ENCODE measurements around the gene RAB37. TPM values are rescaled to one million over a fixed set of nuclear protein-coding genes. Genes with fewer than 3 reads are reported as not detected.

Gene RAB37
- total and polyA plus RNA-seq, 7 donors = 0.62 to 0.82 (median 0.69) TPM

DNA sequence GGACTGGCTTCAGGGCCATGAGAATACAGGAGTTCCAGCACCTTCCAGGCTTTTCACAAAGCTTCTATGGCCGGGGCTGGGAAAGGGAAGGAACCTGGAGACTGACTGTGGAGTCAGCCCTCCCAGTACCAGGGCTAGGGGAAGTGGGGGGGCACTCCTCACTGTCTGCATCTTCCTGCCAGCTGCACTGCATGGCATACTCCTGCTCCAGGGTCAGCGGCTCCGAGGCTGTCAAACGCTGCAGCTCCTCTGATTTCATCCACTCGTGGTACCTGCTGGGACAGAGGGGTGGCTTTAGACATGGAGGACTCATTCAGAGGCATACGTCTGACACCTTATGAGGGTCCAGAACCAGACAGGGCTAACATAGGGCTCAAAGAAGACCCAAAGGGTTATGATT is 36.4 kb downstream of the RAB37 start:
- Histone ChIP-seq H3K27ac (no peak overlapping the region), H3K4me1 (peaks cover 14% of the 10 kb centered on the region), H3K27me3 (ENCODE audit: insufficient read depth in 3 of 3, low read length in 2 of 3) (no peaks in the 10 kb centered on the region), H3K9me3 (no peaks in the 10 kb centered on the region), H3K36me3 (ENCODE audit: insufficient read depth in 1 of 2, low read depth in 1 of 2) (peaks cover 10 to 51% of the 10 kb centered on the region in 2 donors), H3K4me3 (no peak overlapping the region)
- DNase-seq (no peak), ATAC-seq (no peak)
- TF ChIP-seq, protein P1, sequence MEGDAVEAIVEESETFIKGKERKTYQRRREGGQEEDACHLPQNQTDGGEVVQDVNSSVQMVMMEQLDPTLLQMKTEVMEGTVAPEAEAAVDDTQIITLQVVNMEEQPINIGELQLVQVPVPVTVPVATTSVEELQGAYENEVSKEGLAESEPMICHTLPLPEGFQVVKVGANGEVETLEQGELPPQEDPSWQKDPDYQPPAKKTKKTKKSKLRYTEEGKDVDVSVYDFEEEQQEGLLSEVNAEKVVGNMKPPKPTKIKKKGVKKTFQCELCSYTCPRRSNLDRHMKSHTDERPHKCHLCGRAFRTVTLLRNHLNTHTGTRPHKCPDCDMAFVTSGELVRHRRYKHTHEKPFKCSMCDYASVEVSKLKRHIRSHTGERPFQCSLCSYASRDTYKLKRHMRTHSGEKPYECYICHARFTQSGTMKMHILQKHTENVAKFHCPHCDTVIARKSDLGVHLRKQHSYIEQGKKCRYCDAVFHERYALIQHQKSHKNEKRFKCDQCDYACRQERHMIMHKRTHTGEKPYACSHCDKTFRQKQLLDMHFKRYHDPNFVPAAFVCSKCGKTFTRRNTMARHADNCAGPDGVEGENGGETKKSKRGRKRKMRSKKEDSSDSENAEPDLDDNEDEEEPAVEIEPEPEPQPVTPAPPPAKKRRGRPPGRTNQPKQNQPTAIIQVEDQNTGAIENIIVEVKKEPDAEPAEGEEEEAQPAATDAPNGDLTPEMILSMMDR (IDR thresholded peaks at IDR 0.05) = no peak
- intact Hi-C loops (cut with DNase I) = no loop called here
- WGBS, 3 donors = 78 to 90% (median 80%) methylated on average over 6 of the region's 6 CpGs

DNA sequence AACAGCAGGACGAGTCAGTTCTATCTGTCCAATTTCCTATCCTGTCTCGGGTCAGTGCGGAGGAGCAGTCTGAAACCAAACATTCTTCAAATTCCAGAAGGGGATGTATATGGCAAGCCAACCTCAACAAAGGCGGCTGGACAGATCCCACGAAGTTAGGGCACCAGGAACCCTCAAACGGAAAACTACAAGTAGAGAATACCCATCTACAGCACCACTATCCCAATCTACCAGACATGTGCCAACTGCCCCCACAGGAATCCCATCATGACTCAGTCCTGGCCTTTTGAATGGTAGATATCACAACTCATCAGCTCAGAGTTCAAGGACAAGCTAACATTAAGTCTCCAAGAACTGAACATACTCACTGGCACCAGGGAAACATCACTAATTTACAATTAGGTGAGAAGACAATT is 36.8 kb downstream of the RAB37 start:
- Histone ChIP-seq H3K9me3 (no peaks in the 10 kb centered on the region), H3K4me1 (peaks cover 11% of the 10 kb centered on the region), H3K36me3 (ENCODE audit: insufficient read depth in 1 of 2, low read depth in 1 of 2) (peaks cover 10 to 56% of the 10 kb centered on the region in 2 donors), H3K27me3 (ENCODE audit: insufficient read depth in 3 of 3, low read length in 2 of 3) (no peaks in the 10 kb centered on the region), H3K4me3 (no peak overlapping the region), H3K27ac (no peak overlapping the region)
- no peak for ATAC-seq
- 73 to 83% (median 78%) methylated on average over 6 of the region's 6 CpGs for WGBS, 3 donors
- TF ChIP-seq, protein P1 (IDR thresholded peaks at IDR 0.05) = no peak
- no peak for DNase-seq
- intact Hi-C loops (cut with DNase I) = no loop called here

DNA sequence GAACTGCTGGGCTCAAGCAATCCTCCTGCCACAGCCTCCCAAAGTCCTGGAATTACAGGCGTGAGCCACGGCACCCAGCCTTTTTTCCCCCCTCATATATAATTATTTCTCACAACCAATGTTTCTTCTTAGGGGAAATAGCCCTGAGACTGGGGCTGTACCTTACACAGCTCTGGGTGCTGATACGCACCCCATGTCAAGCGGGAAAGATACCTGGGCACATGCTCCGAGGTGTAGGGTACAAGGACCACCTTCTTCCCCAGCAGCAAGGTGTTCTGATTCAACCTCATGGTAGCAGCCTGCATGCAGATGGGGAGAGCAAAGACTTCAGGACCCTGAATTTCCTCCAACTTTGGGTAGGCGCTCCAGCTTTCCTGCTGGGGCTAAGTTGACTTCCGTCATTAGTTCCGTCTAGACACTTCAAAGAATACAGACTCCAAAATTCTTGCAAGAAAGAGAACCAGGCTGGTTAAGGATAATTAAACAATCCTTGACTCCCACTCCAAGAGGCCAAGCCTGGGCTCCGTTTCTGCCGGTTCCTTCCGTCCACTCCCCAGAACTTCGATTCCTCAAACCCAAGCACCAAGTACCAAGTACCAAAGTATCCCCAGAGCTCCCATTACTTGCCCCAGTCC is 38.5 kb downstream of the RAB37 start:
- intact Hi-C loops (cut with DNase I) = no loop called here
- TF ChIP-seq, protein P1 (IDR thresholded peaks at IDR 0.05) = no peak
- peaks cover 11% of the 10 kb centered on the region for H3K4me1 ChIP-seq

DNA sequence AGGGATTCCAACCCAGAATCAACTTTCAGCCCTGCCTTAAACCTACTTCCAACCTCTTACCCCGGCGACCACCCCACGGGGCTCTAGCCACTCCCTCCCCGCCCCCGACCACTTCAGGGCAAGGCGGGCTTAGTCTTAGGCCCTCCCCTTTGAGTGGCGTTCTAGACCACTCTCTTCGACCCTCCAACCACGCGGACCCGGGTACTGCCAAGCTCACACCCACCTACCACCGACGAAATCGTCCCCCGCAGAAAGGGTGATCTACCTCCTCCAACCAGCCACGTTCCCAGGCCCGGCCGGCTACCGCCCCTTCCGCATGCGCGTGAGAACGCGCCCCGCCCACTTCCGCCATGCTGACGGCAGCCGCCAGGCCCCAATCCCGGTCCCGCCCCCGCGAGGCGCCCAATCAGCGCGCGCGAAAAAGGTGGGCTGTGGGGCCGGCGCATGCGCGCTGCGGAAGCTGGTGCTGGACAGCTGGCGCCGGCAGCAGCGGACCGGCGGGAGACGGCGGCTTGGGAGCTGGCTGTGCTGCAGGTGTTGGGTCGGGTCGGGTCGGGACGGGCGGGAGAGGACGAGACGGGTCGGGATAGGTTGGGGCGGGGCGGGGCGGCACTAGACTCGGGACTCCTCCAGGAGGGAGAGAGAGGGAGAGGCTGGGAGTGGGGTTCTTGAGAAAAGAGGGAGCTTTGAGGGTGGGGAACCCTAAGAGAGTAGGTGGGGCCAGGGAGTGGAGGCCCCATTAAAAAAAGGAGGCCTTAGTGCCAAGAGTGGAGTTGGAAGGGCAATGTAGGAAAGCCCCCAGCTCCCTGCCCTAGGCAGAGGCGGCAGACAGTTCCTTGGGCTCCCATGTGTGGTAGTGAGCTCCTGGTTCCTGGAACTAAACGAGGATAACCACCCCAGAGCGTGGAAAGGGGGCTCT is 39.2 kb downstream of the RAB37 start, which contains the start of gene NAT9:
TSS of gene NAT9 (minus strand) at position 302 of the 919 bp plus-strand sequence. CDS start 647 bp downstream, outside the sequence.
- H3K4me1 ChIP-seq = peaks cover 11% of the 10 kb centered on the region
- peak within 1 kb of the TSS; percentile 77 for H3K27ac ChIP-seq
- ATAC-seq (peak; percentile 96 to 99 (median 98)), DNase-seq (peak; percentile 99)
- H3K4me3 ChIP-seq = peak within 1 kb of the TSS; percentile 94
- intact Hi-C loops (cut with DNase I) = no loop called here
- whole genome bisulfite sequencing, 3 donors = 0% methylated on average over 57 to 64 of the region's 64 CpGs
- H3K36me3 ChIP-seq (ENCODE audit: insufficient read depth in 1 of 2, low read depth in 1 of 2) = peaks cover 8 to 60% of the 10 kb centered on the region in 2 donors
- no peaks in the 10 kb centered on the region for H3K27me3 ChIP-seq (ENCODE audit: insufficient read depth in 3 of 3, low read length in 2 of 3)
- no peaks in the 10 kb centered on the region for H3K9me3 ChIP-seq
- TF ChIP-seq, protein P1 (IDR thresholded peaks at IDR 0.05) = no peak

More for the DNA sequence above, 38.5 kb downstream of the RAB37 start:
- Histone ChIP-seq H3K27ac (peak overlapping the region; percentile 77), H3K9me3 (no peaks in the 10 kb centered on the region), H3K4me3 (peak overlapping the region; percentile 94), H3K36me3 (ENCODE audit: insufficient read depth in 1 of 2, low read depth in 1 of 2) (peaks cover 10 to 60% of the 10 kb centered on the region in 2 donors), H3K27me3 (ENCODE audit: insufficient read depth in 3 of 3, low read length in 2 of 3) (no peaks in the 10 kb centered on the region)
- WGBS, 3 donors = 34 to 37% (median 37%) methylated on average over 12 of the region's 12 CpGs
- DNase-seq (no peak), ATAC-seq (no peak)

Data from psoas muscle (tissue), 8 donors.